ENCODE results near the gene ROBO2. TPM values are rescaled to one million over a fixed set of nuclear protein-coding genes. Genes with fewer than 3 reads are reported as not detected.

Gene ROBO2
- polyA plus RNA-seq, 1 of the 3 experiments (the other 2 are of a cell fraction): not detected

- TF ChIP-seq SMC3 (IDR thresholded peaks at IDR 0.05; ENCODE audit: low read depth, low read length): no peak
- TF ChIP-seq IRF3 (IDR thresholded peaks at IDR 0.05; ENCODE audit: low read depth, low read length): no peak
- TF ChIP-seq GABPA (IDR thresholded peaks at IDR 0.05; ENCODE audit: low read depth): no peak
- no peak for TF ChIP-seq MEF2A (IDR thresholded peaks at IDR 0.05; ENCODE audit: borderline replicate concordance, low read depth)
- no peak for TF ChIP-seq GATA2 (CRISPR knock-in tag; IDR thresholded peaks at IDR 0.05)
- TF ChIP-seq POLR2AphosphoS5 (IDR thresholded peaks at IDR 0.05; ENCODE audit: low read depth, low read length): no peak
- TF ChIP-seq, protein P1, sequence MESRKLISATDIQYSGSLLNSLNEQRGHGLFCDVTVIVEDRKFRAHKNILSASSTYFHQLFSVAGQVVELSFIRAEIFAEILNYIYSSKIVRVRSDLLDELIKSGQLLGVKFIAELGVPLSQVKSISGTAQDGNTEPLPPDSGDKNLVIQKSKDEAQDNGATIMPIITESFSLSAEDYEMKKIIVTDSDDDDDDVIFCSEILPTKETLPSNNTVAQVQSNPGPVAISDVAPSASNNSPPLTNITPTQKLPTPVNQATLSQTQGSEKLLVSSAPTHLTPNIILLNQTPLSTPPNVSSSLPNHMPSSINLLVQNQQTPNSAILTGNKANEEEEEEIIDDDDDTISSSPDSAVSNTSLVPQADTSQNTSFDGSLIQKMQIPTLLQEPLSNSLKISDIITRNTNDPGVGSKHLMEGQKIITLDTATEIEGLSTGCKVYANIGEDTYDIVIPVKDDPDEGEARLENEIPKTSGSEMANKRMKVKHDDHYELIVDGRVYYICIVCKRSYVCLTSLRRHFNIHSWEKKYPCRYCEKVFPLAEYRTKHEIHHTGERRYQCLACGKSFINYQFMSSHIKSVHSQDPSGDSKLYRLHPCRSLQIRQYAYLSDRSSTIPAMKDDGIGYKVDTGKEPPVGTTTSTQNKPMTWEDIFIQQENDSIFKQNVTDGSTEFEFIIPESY (IDR thresholded peaks at IDR 0.05; ENCODE audit: borderline replicate concordance, low read depth): no peak
- no peak for TF ChIP-seq RCOR1 (IDR thresholded peaks at IDR 0.05; ENCODE audit: low read length)
- no peak for TF ChIP-seq RXRA (IDR thresholded peaks at IDR 0.05; ENCODE audit: borderline replicate concordance, low read depth)
- no peak for TF ChIP-seq TEAD4 (IDR thresholded peaks at IDR 0.05; ENCODE audit: borderline replicate concordance, insufficient read depth)
- TF ChIP-seq RAD21 (IDR thresholded peaks at IDR 0.05; ENCODE audit: low read length): no peak
- no peak for TF ChIP-seq TCF12 (IDR thresholded peaks at IDR 0.05)
- no peak for TF ChIP-seq EZH2phosphoT487 (IDR thresholded peaks at IDR 0.05; ENCODE audit: borderline replicate concordance, low read depth)
- TF ChIP-seq RFX5 (IDR thresholded peaks at IDR 0.05; ENCODE audit: low read length): no peak
- TF ChIP-seq YY1 (IDR thresholded peaks at IDR 0.05; ENCODE audit: low read depth): no peak
- TF ChIP-seq MAX (IDR thresholded peaks at IDR 0.05; ENCODE audit: low read depth): no peak
- TF ChIP-seq SIN3A (IDR thresholded peaks at IDR 0.05; ENCODE audit: borderline replicate concordance, low read depth, low read length): no peak
- 67% methylated on average over 6 of the region's 6 CpGs for WGBS (ENCODE audit: low lambda C conversion rate)
- Histone ChIP-seq H3K4me1 (ENCODE audit: control insufficient read depth in 1 of 2, insufficient read depth in 2 of 2, low read depth in 1 of 2, low read length in 1 of 2) (peaks cover 0 to under 1% of the 10 kb centered on the region in 2 experiments; a peak in 2 of 4 replicates), H3K9me3 (no peaks in the 10 kb centered on the region), H3K36me3 (replicated peaks in 1 of 2; ENCODE audit: control insufficient read depth in 1 of 2, insufficient read depth in 2 of 2, low read length in 1 of 2) (no peaks in the 10 kb centered on the region), H3K27me3 (ENCODE audit: insufficient read depth) (no peaks in the 10 kb centered on the region), H3K4me2 (no peak overlapping the region), H3K27ac (ENCODE audit: low read depth in 2 of 2, low read length in 1 of 2) (no peak overlapping the region), H3K79me2 (ENCODE audit: insufficient read depth) (no peaks in the 10 kb centered on the region), H4K20me1 (ENCODE audit: insufficient read depth) (no peaks in the 10 kb centered on the region), H3K9me2 (no peaks in the 10 kb centered on the region), H3K9ac (no peak overlapping the region), H3F3A (replicated peaks; ENCODE audit: insufficient read depth) (no peaks in the 10 kb centered on the region), H2AFZ (ENCODE audit: low read depth) (no peak overlapping the region), H3K4me3 (ENCODE audit: low read depth in 2 of 2, low read length in 1 of 2) (no peak overlapping the region)
- no peak for DNase-seq
- POLR2A ChIA-PET: no interaction called here
- CTCF ChIA-PET: no interaction called here
Measured at GRCh38 chr3:77086408-77086807, 46.5 kb downstream of the ROBO2 start.

DNA sequence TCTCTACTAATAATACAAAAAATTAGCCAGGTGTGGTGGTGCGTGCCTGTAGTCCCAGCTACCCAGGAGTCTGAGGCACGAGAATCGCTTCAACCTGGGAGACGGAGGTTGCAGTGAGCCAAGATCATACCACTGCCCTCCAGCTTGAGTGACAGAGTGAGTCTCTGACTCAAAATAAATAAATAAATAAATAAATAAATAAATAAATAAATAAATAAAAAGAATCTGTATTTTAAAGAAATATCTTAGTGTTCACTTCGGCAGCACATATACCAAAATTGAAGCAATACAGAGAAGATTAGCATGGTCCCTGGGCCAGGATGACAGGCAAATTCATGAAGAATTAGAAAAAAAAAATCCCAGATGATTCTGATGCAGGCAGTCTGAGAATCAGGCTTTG lies 51.9 kb downstream of the ROBO2 start:
- ChIA-PET POLR2A (no interaction called here), CTCF (no interaction called here)
- Histone ChIP-seq H3F3A (replicated peaks; ENCODE audit: insufficient read depth) (no peaks in the 10 kb centered on the region), H4K20me1 (ENCODE audit: insufficient read depth) (no peaks in the 10 kb centered on the region), H3K27me3 (ENCODE audit: insufficient read depth) (no peaks in the 10 kb centered on the region), H3K36me3 (replicated peaks in 1 of 2; ENCODE audit: control insufficient read depth in 1 of 2, insufficient read depth in 2 of 2, low read length in 1 of 2) (no peaks in the 10 kb centered on the region), H3K9me3 (no peaks in the 10 kb centered on the region), H2AFZ (ENCODE audit: low read depth) (no peak overlapping the region), H3K4me3 (ENCODE audit: low read depth in 2 of 2, low read length in 1 of 2) (no peak overlapping the region), H3K79me2 (ENCODE audit: insufficient read depth) (no peaks in the 10 kb centered on the region), H3K4me2 (no peak overlapping the region), H3K27ac (ENCODE audit: low read depth in 2 of 2, low read length in 1 of 2) (no peak overlapping the region), H3K4me1 (ENCODE audit: control insufficient read depth in 1 of 2, insufficient read depth in 2 of 2, low read depth in 1 of 2, low read length in 1 of 2) (no peaks in the 10 kb centered on the region; a peak in 1 of 4 replicates), H3K9me2 (no peaks in the 10 kb centered on the region), H3K9ac (no peak overlapping the region)
- 85% methylated on average over 5 of the region's 5 CpGs for WGBS (ENCODE audit: low lambda C conversion rate)
- TF ChIP-seq TEAD4 (IDR thresholded peaks at IDR 0.05; ENCODE audit: borderline replicate concordance, insufficient read depth) (no peak), EZH2phosphoT487 (IDR thresholded peaks at IDR 0.05; ENCODE audit: borderline replicate concordance, low read depth) (no peak), YY1 (IDR thresholded peaks at IDR 0.05; ENCODE audit: low read depth) (no peak), ELF1 (IDR thresholded peaks at IDR 0.05) (no peak), FOSL2 (IDR thresholded peaks at IDR 0.05; ENCODE audit: borderline replicate concordance, low read depth) (no peak), EP300 (IDR thresholded peaks at IDR 0.05; ENCODE audit: borderline replicate concordance in 1 of 2, low read depth in 1 of 2, low read length in 1 of 2) (no peak), RAD21 (IDR thresholded peaks at IDR 0.05; ENCODE audit: low read length) (no peak), GATA2 (CRISPR knock-in tag; IDR thresholded peaks at IDR 0.05) (no peak)
- no peak for DNase-seq

Measured in SK-N-SH (cell line).